AG09309 (cell line): ENCODE results near the gene SMARCE1.

ENCODE experiments used
- DNase-seq: peaks from one replicate; pipeline ENCODE4 v3.0.0-alpha.2; 2010; ENCODE audit warnings: low read depth
- H3K4me3 ChIP-seq: 2 replicates; pipeline ENCODE4 v1.5.1; 2011; ENCODE audit warnings: mild to moderate bottlenecking, low read depth, low read length, moderate library complexity; ENCODE audit not compliant: control insufficient read depth
- TF ChIP-seq, protein P1 (sequence below): IDR thresholded peaks from 2 replicates; pipeline ENCODE4 v1.5.1; 2011; ENCODE audit warnings: mild to moderate bottlenecking, low read depth, low read length, inconsistent platforms; ENCODE audit not compliant: insufficient read depth, control insufficient read depth; ENCODE audit errors: missing control alignments

The SMARCE1 gene

GRCh38 chr17:40618754-40619625 lies 28.6 kb downstream of the SMARCE1 start:
- H3K4me3 ChIP-seq: no peak overlapping the region
- TF ChIP-seq, protein P1, sequence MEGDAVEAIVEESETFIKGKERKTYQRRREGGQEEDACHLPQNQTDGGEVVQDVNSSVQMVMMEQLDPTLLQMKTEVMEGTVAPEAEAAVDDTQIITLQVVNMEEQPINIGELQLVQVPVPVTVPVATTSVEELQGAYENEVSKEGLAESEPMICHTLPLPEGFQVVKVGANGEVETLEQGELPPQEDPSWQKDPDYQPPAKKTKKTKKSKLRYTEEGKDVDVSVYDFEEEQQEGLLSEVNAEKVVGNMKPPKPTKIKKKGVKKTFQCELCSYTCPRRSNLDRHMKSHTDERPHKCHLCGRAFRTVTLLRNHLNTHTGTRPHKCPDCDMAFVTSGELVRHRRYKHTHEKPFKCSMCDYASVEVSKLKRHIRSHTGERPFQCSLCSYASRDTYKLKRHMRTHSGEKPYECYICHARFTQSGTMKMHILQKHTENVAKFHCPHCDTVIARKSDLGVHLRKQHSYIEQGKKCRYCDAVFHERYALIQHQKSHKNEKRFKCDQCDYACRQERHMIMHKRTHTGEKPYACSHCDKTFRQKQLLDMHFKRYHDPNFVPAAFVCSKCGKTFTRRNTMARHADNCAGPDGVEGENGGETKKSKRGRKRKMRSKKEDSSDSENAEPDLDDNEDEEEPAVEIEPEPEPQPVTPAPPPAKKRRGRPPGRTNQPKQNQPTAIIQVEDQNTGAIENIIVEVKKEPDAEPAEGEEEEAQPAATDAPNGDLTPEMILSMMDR: no peak
- DNase-seq: no peak

- no peak overlapping the region for H3K4me3 ChIP-seq
- TF ChIP-seq, protein P1: no peak
- no peak for DNase-seq
Observed at GRCh38 chr17:40617678-40618240, 29.9 kb downstream of the SMARCE1 start.

DNA sequence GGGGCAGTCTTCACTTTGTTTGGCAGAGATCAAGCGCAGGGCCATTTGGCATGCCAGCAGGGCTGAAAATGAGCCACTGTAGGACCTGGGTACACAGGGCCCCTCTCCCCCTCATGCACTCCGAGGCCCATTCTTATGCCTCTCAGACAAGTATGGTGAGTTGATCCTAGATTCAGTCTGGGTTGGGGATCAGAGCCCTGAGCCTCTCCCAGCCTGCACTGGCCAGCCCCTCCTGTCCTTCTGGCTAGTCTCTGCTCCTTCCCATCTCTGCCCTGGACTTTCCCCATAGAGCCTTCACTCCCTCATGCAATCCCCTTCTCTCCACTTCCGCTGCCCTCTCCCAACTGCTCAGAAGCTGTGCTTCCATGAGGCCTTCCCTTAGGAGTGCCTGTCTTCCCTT lies 31.0 kb downstream of the SMARCE1 start:
- TF ChIP-seq, protein P1: no peak
- H3K4me3 ChIP-seq: no peak overlapping the region
- no peak for DNase-seq

GRCh38 chr17:40615841-40616476 lies 31.7 kb downstream of the SMARCE1 start:
- TF ChIP-seq, protein P1: no peak
- H3K4me3 ChIP-seq: no peak overlapping the region
- DNase-seq: no peak

DNA sequence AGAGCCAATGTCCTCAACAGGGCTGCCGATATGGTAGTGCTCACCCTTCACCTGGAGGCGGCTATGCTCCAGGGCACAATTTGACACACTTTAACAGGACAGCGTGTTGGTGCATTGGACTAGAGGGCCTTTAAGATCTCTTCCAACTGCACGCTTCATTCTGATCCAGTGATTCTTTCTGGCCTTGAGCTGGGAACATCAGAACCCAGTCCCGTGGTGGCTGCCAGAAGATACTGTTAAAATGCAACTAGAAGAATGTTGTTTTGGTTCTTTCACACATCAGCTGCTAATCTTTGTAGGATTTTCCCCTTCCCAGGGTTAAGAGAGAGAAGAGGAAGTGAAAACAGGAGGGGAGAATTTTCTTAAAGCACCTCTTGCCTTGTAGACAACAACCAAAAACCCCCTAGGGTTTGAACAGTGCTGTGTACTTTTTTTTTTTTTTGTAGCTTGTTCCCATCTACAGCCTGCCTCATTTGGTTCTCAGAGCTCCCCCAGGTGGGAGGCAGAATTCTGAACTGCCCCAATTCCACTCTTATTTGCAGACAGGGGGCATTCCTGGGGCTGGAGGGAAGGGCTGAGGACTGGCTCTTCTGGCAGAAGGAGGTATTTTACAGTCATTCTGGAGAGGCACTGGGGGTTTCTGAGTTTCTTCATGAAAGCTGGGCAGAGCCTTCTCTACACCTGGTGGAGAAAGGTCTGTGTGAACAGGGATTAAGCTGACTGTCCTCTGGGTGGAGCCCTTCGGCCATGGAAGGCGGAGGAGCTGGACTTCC lies 32.4 kb downstream of the SMARCE1 start:
- TF ChIP-seq, protein P1: peak; percentile 52
- no peak overlapping the region for H3K4me3 ChIP-seq
- DNase-seq: no peak

- TF ChIP-seq, protein P1: no peak
Observed at GRCh38 chr17:40614431-40615067, 33.1 kb downstream of the SMARCE1 start.

More at GRCh38 chr17:40614431-40615067, 33.1 kb downstream of the SMARCE1 start:
- H3K4me3 ChIP-seq: no peak overlapping the region
- DNase-seq: no peak
